OCI-LY3 (cell line): ENCODE data around the gene CCDC142.
"Not testable (repeated sequence)": the region's sequence is repeated elsewhere in the genome, so short reads cannot be mapped to it uniquely, and the experiment has no call there.

Experiments used
- H2AFZ ChIP-seq: fragments of 200-600, 300-600 bp; shearing (Covaris generic); 2 replicates; pipeline ENCODE4 v1.6.0; 2014; ENCODE audit warnings: antibody characterized with exemption, low read depth, low read length
- H3K27ac ChIP-seq: fragments of 200-600, 300-600 bp; sonication (generic); 2 replicates; pipeline ENCODE4 v1.5.1; 2014; ENCODE audit warnings: mild to moderate bottlenecking, low read length, moderate library complexity, mixed read lengths
- H3K27me3 ChIP-seq: fragments of 200-600, 300-600 bp; sonication (generic); 2 replicates; pipeline ENCODE4 v1.6.1; 2014; ENCODE audit warnings: low read depth, low read length, mixed read lengths
- H3K36me3 ChIP-seq: fragments of 200-600, 300-600 bp; sonication (generic); replicated peaks from 2 replicates; pipeline ENCODE3; 2014; ENCODE audit warnings: low read depth, low read length, mixed read lengths
- H3K4me1 ChIP-seq: fragments of 300-600, 200-600 bp; sonication (generic); 2 replicates; pipeline ENCODE4 v1.6.1; 2014; ENCODE audit warnings: low read length, mixed read lengths
- H3K4me2 ChIP-seq: fragments of 200-600, 300-600 bp; sonication (generic); 2 replicates; pipeline ENCODE4 v1.6.1; 2014; ENCODE audit warnings: low read length, mixed read lengths
- H3K4me3 ChIP-seq: fragments of 300-600, 200-600 bp; sonication (generic); 2 replicates; pipeline ENCODE4 v1.5.1; 2014; ENCODE audit warnings: antibody characterized with exemption, mild to moderate bottlenecking, low read length, moderate library complexity
- H3K79me2 ChIP-seq: fragments of 300-600, 200-600 bp; shearing (Covaris generic); 2 replicates; pipeline ENCODE4 v1.6.1; 2014; ENCODE audit warnings: mild to moderate bottlenecking, low read length, mixed read lengths
- H3K9ac ChIP-seq: fragments of 300-600, 200-600 bp; shearing (Covaris generic); 2 replicates; pipeline ENCODE4 v1.6.0; 2014; ENCODE audit warnings: mild to moderate bottlenecking, low read length, moderate library complexity
- H3K9me3 ChIP-seq: fragments of 200-600, 300-600 bp; shearing (Covaris generic); 2 replicates; pipeline ENCODE4 v1.6.1; 2014; ENCODE audit warnings: low read length, mixed read lengths; ENCODE audit not compliant: insufficient read depth
- H4K20me1 ChIP-seq: fragments of 200-600, 300-600 bp; sonication (generic); 2 replicates; pipeline ENCODE4 v1.6.1; 2016; ENCODE audit warnings: low read length, mixed read lengths; ENCODE audit not compliant: insufficient read depth
- EZH2phosphoT487 ChIP-seq: fragments of 200-600 bp; shearing (Covaris generic); IDR thresholded peaks from 2 replicates; pipeline ENCODE4 v1.6.1; 2018; ENCODE audit warnings: antibody characterized with exemption, mixed run types, low read depth
- TF ChIP-seq, protein P1 (sequence below): fragments of 200-600, 300-600 bp; sonication (generic); IDR thresholded peaks from 2 replicates; pipeline ENCODE4 v1.5.1; 2014; ENCODE audit warnings: antibody characterized with exemption, low read length, low read depth

CCDC142 gene

DNA sequence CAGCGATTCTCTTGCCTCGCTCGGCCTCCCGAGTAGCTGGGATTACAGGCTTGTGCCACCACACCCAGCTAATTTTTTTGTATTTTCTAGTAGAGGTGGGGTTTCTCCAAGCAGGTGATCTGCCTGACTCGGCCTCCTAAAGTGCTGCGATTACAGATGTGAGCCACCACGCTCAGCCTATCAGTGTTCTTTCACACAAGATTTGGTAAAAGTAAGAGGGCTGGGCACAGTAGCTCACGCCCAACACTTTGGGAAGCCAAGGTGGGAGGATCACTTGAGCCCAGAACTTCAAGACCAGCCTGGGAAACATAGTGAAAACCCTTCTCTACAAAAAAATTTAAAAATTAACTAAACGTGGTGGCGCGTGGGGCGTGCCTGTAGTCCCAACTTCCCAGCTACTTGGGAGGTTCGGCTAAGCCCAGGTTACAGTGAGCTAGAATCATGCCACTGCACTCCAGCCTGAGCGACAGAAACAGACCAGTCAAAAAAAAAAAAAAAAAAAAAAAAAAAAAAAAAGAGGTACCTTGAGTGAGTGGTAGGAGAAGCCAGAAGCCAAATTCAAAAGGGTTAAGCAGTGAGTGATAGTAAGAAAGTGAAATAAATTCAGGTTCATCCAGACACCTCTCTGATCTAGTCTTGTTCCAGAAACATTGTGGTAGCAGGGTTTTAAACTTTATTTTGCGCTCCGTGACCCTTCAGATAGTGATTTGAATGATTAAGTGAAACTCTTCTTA lies 11.3 kb downstream of the CCDC142 start:
- Histone ChIP-seq H3K9me3 (no peaks in the 10 kb centered on the region), H3K9ac (peak overlapping the region; percentile 81), H3K79me2 (peaks cover 10% of the 10 kb centered on the region), H3K27ac (peak overlapping the region; percentile 84), H3K36me3 (peaks cover 16% of the 10 kb centered on the region), H3K4me1 (peaks cover 11% of the 10 kb centered on the region), H3K4me3 (peak overlapping the region; percentile 81), H3K27me3 (no peaks in the 10 kb centered on the region), H3K4me2 (peak overlapping the region; percentile 80), H4K20me1 (no peaks in the 10 kb centered on the region), H2AFZ (no peak overlapping the region; the same call in 1 of the 2 replicates)
- TF ChIP-seq EZH2phosphoT487: no peak
- TF ChIP-seq, protein P1, sequence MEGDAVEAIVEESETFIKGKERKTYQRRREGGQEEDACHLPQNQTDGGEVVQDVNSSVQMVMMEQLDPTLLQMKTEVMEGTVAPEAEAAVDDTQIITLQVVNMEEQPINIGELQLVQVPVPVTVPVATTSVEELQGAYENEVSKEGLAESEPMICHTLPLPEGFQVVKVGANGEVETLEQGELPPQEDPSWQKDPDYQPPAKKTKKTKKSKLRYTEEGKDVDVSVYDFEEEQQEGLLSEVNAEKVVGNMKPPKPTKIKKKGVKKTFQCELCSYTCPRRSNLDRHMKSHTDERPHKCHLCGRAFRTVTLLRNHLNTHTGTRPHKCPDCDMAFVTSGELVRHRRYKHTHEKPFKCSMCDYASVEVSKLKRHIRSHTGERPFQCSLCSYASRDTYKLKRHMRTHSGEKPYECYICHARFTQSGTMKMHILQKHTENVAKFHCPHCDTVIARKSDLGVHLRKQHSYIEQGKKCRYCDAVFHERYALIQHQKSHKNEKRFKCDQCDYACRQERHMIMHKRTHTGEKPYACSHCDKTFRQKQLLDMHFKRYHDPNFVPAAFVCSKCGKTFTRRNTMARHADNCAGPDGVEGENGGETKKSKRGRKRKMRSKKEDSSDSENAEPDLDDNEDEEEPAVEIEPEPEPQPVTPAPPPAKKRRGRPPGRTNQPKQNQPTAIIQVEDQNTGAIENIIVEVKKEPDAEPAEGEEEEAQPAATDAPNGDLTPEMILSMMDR: no peak

DNA sequence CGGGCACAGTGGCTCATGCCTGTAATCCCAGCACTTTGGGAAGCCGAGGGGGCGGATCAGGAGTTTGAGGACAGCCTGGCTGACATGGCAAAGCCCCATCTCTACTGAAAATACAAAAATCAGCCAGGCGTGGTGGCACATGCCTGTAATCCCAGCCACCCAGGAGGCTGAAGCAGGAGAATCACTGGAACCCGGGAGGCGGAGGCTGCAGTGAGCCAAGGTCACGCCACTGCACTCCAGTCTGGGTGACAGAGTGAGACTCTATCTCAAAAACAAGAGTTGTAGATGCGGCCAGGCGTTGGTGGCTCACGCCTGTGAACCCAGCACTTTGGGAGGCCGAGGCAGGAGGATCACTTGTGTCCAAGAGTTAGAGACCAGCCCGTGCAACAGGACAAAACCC lies 12.1 kb downstream of the CCDC142 start:
- H3K27ac ChIP-seq, H3K4me2 ChIP-seq, H3K9me3 ChIP-seq, H3K4me3 ChIP-seq, H3K9ac ChIP-seq, H3K27me3 ChIP-seq, H4K20me1 ChIP-seq, H2AFZ ChIP-seq: not testable (repeated sequence)
- H3K4me1 ChIP-seq: peaks cover 15% of the 10 kb centered on the region
- peaks cover 16% of the 10 kb centered on the region for H3K36me3 ChIP-seq
- peaks cover 14% of the 10 kb centered on the region for H3K79me2 ChIP-seq

DNA sequence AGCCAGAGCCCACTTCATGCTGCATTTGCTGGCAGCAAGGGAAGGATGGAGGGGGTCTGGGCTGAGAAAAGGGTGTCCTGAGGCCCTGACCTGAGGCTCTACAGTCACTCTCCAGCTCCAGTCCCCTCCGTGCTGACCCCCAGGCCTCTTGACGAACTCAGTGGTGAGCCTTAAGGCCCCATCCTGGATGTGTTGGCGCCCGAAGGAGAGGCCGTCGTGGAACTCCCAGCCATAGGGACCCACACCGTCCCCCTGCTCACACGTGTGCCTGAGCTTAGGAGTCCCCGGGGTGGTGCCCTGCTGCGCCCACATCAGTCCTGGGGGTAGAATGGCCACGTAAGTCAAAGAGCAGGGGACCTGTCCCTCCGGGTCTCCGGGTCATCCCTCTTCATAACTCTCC lies 18.4 kb downstream of the CCDC142 start:
- Histone ChIP-seq H4K20me1 (no peaks in the 10 kb centered on the region), H3K4me2 (peak overlapping the region; percentile 79), H3K27ac (peak overlapping the region; percentile 51), H3K36me3 (peaks cover 24% of the 10 kb centered on the region), H3K9ac (peak overlapping the region; percentile 85), H3K4me1 (peaks cover 12% of the 10 kb centered on the region), H2AFZ (no peak overlapping the region), H3K4me3 (peak overlapping the region; percentile 90), H3K9me3 (no peaks in the 10 kb centered on the region), H3K27me3 (no peaks in the 10 kb centered on the region), H3K79me2 (peaks cover 26% of the 10 kb centered on the region)
- TF ChIP-seq EZH2phosphoT487: no peak
- TF ChIP-seq, protein P1: no peak

DNA sequence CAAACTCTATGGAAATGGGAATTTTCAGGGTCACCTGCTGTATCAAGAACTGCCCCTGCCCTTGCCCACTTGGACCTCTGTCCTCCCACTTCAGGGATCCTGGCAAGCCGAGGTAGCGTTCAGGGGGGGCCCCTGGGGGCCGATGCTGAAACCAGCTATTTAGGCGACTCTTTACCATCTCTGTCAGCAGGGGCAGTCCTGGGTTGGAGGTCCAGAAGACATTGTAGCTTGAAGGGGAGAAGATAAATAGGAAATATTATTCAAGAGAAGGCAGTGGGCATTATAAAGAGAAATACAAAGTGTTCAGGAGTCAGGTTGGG lies 20.1 kb downstream of the CCDC142 start:
- H3K27me3 ChIP-seq: no peaks in the 10 kb centered on the region
- H3K27ac ChIP-seq: no peak overlapping the region
- no peak overlapping the region for H3K4me3 ChIP-seq
- H3K79me2 ChIP-seq: peaks cover 30% of the 10 kb centered on the region
- H2AFZ ChIP-seq: no peak overlapping the region
- no peak for TF ChIP-seq EZH2phosphoT487
- TF ChIP-seq, protein P1: no peak
- H3K36me3 ChIP-seq: peaks cover 24% of the 10 kb centered on the region
- no peaks in the 10 kb centered on the region for H4K20me1 ChIP-seq
- H3K4me1 ChIP-seq: peaks cover 15% of the 10 kb centered on the region
- no peak overlapping the region for H3K9ac ChIP-seq
- H3K4me2 ChIP-seq: no peak overlapping the region
- H3K9me3 ChIP-seq: no peaks in the 10 kb centered on the region
